ENCODE data around the gene RNF19B. TPM values are rescaled to one million over a fixed set of nuclear protein-coding genes. Genes with fewer than 3 reads are reported as not detected.

Gene RNF19B
- total RNA-seq, 2 donors from 2014 or later = 10.2 to 10.3 TPM

GRCh38 chr1:32929366-32929765, 35.2 kb downstream of the RNF19B start:
- DNase-seq (ENCODE audit: low spot score) = no peak
- no peak overlapping the region for H3K4me3 ChIP-seq
- no peak overlapping the region for H3K27ac ChIP-seq
- TF ChIP-seq CTCF (IDR thresholded peaks at IDR 0.05) = no peak
- H3K36me3 ChIP-seq = no peaks in the 10 kb centered on the region
- peaks cover 0 to 28% of the 10 kb centered on the region in 2 donors for H3K4me1 ChIP-seq
- H3K9me3 ChIP-seq = no peaks in the 10 kb centered on the region
- H3K27me3 ChIP-seq = no peaks in the 10 kb centered on the region

- no peaks in the 10 kb centered on the region for H3K9me3 ChIP-seq
- no peak overlapping the region for H3K27ac ChIP-seq
- no peak for TF ChIP-seq CTCF (IDR thresholded peaks at IDR 0.05)
- H3K4me3 ChIP-seq = no peak overlapping the region
- H3K4me1 ChIP-seq = peaks cover 0 to 21% of the 10 kb centered on the region in 2 donors
- H3K27me3 ChIP-seq = no peaks in the 10 kb centered on the region
- no peaks in the 10 kb centered on the region for H3K36me3 ChIP-seq
- no peak for DNase-seq (ENCODE audit: low spot score)
These were observed 35.9 kb downstream of the RNF19B start for GRCh38 chr1:32928715-32929114.

- no peak for DNase-seq (ENCODE audit: low spot score)
- Histone ChIP-seq H3K9me3 (no peaks in the 10 kb centered on the region), H3K36me3 (no peaks in the 10 kb centered on the region), H3K4me3 (no peak overlapping the region), H3K27me3 (no peaks in the 10 kb centered on the region), H3K4me1 (peaks cover 0 to 17% of the 10 kb centered on the region in 2 donors), H3K27ac (no peak overlapping the region)
- TF ChIP-seq CTCF (IDR thresholded peaks at IDR 0.05) = no peak
These were observed 36.3 kb downstream of the RNF19B start for GRCh38 chr1:32928285-32928684.

GRCh38 chr1:32927441-32927840, 37.2 kb downstream of the RNF19B start:
- Histone ChIP-seq H3K4me1 (peaks cover 0 to 15% of the 10 kb centered on the region in 2 donors), H3K9me3 (no peaks in the 10 kb centered on the region), H3K27me3 (no peaks in the 10 kb centered on the region), H3K4me3 (no peak overlapping the region), H3K36me3 (no peaks in the 10 kb centered on the region), H3K27ac (no peak overlapping the region)
- no peak for DNase-seq (ENCODE audit: low spot score)
- TF ChIP-seq CTCF (IDR thresholded peaks at IDR 0.05) = no peak

- TF ChIP-seq CTCF (IDR thresholded peaks at IDR 0.05) = no peak
- H3K27me3 ChIP-seq = no peaks in the 10 kb centered on the region
- no peak for DNase-seq (ENCODE audit: low spot score)
- no peak overlapping the region for H3K4me3 ChIP-seq
- no peak overlapping the region for H3K27ac ChIP-seq
- no peaks in the 10 kb centered on the region for H3K36me3 ChIP-seq
- peaks cover 0 to 15% of the 10 kb centered on the region in 2 donors for H3K4me1 ChIP-seq
- no peaks in the 10 kb centered on the region for H3K9me3 ChIP-seq
These were observed 38.0 kb downstream of the RNF19B start for GRCh38 chr1:32926562-32926961.

- Histone ChIP-seq H3K27me3 (no peaks in the 10 kb centered on the region), H3K4me1 (peaks cover 0 to 23% of the 10 kb centered on the region in 2 donors), H3K27ac (no peak overlapping the region), H3K36me3 (no peaks in the 10 kb centered on the region), H3K9me3 (no peaks in the 10 kb centered on the region), H3K4me3 (peak overlapping the region in 1 of 2 donors; percentile 11)
- TF ChIP-seq CTCF (IDR thresholded peaks at IDR 0.05) = no peak
- DNase-seq (ENCODE audit: low spot score) = no peak
These were observed 39.0 kb downstream of the RNF19B start for GRCh38 chr1:32925403-32926162.

Data from right atrium auricular region (tissue), 2 donors.